ENCODE data around the gene FADS3. TPM values are rescaled to one million over a fixed set of nuclear protein-coding genes. Genes with fewer than 3 reads are reported as not detected.

FADS3 gene
- total and polyA plus RNA-seq, 2 of the 4 experiments (the other 2 are of a cell fraction) = 54.5 to 110 TPM

DNA sequence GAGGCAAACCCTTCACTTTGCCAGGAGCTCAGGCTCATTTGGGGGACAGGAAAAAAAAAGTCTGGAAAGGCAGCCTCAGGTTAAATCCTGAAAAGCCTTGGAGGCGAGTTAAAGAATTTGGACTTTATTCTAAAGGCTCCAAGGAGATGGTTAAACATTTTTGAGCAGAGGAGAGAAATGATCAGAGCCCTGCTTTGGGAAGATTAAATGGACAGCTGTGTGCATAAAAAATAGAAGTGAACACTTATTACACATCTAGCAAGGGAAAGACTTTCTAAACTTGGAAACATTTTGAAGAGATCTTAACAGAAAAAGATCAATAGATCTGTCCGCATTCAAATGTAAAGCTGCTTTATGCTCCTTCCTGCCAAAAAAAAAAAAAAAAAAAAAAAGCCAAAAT lies 34.4 kb upstream of the FADS3 start:
- Histone ChIP-seq H3K23ac (ENCODE audit: low read depth, low read length) (no peak overlapping the region), H3K9ac (ENCODE audit: low read depth, low read length) (no peak overlapping the region), H2BK20ac (ENCODE audit: low read depth, low read length) (no peak overlapping the region), H3K27me3 (ENCODE audit: control insufficient read depth, insufficient read depth, low read length) (peaks cover 4% of the 10 kb centered on the region), H3K9me3 (ENCODE audit: control insufficient read depth, insufficient read depth, low read length) (no peaks in the 10 kb centered on the region), H3K79me1 (ENCODE audit: low read depth in 1 of 2, low read length in 2 of 2) (no peaks in the 10 kb centered on the region), H4K91ac (ENCODE audit: insufficient read depth, low read depth, low read length) (no peak overlapping the region), H3K18ac (ENCODE audit: low read depth, low read length) (no peak overlapping the region), H3K9me1 (ENCODE audit: insufficient read depth, low read length) (no peaks in the 10 kb centered on the region), H3K36me3 (ENCODE audit: control insufficient read depth, insufficient read depth, low read length) (no peaks in the 10 kb centered on the region), H2BK5ac (ENCODE audit: low read depth, low read length, poor library complexity, severe bottlenecking) (no peak overlapping the region), H4K5ac (ENCODE audit: low read depth, low read length) (no peak overlapping the region), H2AFZ (replicated peaks; ENCODE audit: low read length, poor library complexity) (no peak overlapping the region), H3K4ac (ENCODE audit: low read depth, low read length) (no peak overlapping the region), H3K4me3 (ENCODE audit: insufficient read depth, low read depth, low read length) (no peak overlapping the region), H3K4me1 (ENCODE audit: control insufficient read depth, insufficient read depth, low read length) (peaks cover 16% of the 10 kb centered on the region; the same call in 1 of the 2 replicates), H3K14ac (replicated peaks; ENCODE audit: low read depth, low read length) (no peak overlapping the region), H2BK15ac (ENCODE audit: low read depth, low read length) (no peak overlapping the region), H4K20me1 (ENCODE audit: insufficient read depth, low read length) (no peaks in the 10 kb centered on the region), H3K27ac (ENCODE audit: insufficient read depth, low read length) (no peak overlapping the region), H4K8ac (ENCODE audit: low read depth in 2 of 2, low read length in 2 of 2) (no peak overlapping the region), H3K4me2 (ENCODE audit: low read depth, low read length) (no peak overlapping the region), H2AK9ac (replicated peaks; ENCODE audit: low read depth, low read length, poor library complexity) (no peak overlapping the region), H2BK120ac (ENCODE audit: low read depth, low read length) (no peak overlapping the region), H2AK5ac (ENCODE audit: low read depth, low read length) (no peak overlapping the region), H3K56ac (ENCODE audit: extremely low read depth, insufficient read depth, low read length) (no peak overlapping the region)
- ATAC-seq (ENCODE audit: low read depth) (no peak), DNase-seq (no peak)
- ChIA-PET POLR2A (ENCODE audit: unreplicated experiment) (interaction anchor here (0.7 kb wide), 1 partner anchor 8 kb away, joined by 4 read pairs; no protein-coding TSS in a partner anchor), CTCF (interaction anchor here (1.7 kb wide), 1 partner anchor 156 kb away, joined by 7 read pairs; no protein-coding TSS in a partner anchor)
- WGBS, 2 experiments (ENCODE audit: extremely low coverage in 2 of 2, insufficient read length in 1 of 2) = no CpG with 5 or more reads among the region's 2 CpGs
- intact Hi-C loops (cut with micrococcal nuclease) = no loop called here
- dilution Hi-C loops (cut with HindIII; ENCODE audit: low sequenced_read_pairs, unreplicated experiment) = no loop called here
- TF ChIP-seq USF2 (IDR thresholded peaks at IDR 0.05; ENCODE audit: low read depth, low read length) (no peak), CHD1 (IDR thresholded peaks at IDR 0.05; ENCODE audit: low read depth, low read length) (no peak), SMC3 (IDR thresholded peaks at IDR 0.05; ENCODE audit: low read depth, low read length) (no peak), RAD21 (IDR thresholded peaks at IDR 0.05; ENCODE audit: low read length) (no peak), MAZ (IDR thresholded peaks at IDR 0.05; ENCODE audit: borderline replicate concordance, low read depth, low read length) (no peak), BHLHE40 (IDR thresholded peaks at IDR 0.05; ENCODE audit: low read depth, low read length) (no peak), POLR2A (IDR thresholded peaks at IDR 0.05; ENCODE audit: low read depth, low read length) (no peak)
- TF ChIP-seq, protein P1, sequence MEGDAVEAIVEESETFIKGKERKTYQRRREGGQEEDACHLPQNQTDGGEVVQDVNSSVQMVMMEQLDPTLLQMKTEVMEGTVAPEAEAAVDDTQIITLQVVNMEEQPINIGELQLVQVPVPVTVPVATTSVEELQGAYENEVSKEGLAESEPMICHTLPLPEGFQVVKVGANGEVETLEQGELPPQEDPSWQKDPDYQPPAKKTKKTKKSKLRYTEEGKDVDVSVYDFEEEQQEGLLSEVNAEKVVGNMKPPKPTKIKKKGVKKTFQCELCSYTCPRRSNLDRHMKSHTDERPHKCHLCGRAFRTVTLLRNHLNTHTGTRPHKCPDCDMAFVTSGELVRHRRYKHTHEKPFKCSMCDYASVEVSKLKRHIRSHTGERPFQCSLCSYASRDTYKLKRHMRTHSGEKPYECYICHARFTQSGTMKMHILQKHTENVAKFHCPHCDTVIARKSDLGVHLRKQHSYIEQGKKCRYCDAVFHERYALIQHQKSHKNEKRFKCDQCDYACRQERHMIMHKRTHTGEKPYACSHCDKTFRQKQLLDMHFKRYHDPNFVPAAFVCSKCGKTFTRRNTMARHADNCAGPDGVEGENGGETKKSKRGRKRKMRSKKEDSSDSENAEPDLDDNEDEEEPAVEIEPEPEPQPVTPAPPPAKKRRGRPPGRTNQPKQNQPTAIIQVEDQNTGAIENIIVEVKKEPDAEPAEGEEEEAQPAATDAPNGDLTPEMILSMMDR (conservative IDR thresholded peaks at IDR 0.05; ENCODE audit: low read depth, low read length) = no peak
- in situ Hi-C loops (cut with MboI; ENCODE audit: low sequenced_read_pairs) = no loop called here
- no TSS peak for BruUV-seq (replicated peaks)
